ENCODE measurements around the gene NFKBIE. TPM values are rescaled to one million over a fixed set of nuclear protein-coding genes. Genes with fewer than 3 reads are reported as not detected.

Gene NFKBIE
- total RNA-seq, 1 experiment from 2014 or later: 2.4 TPM

DNA sequence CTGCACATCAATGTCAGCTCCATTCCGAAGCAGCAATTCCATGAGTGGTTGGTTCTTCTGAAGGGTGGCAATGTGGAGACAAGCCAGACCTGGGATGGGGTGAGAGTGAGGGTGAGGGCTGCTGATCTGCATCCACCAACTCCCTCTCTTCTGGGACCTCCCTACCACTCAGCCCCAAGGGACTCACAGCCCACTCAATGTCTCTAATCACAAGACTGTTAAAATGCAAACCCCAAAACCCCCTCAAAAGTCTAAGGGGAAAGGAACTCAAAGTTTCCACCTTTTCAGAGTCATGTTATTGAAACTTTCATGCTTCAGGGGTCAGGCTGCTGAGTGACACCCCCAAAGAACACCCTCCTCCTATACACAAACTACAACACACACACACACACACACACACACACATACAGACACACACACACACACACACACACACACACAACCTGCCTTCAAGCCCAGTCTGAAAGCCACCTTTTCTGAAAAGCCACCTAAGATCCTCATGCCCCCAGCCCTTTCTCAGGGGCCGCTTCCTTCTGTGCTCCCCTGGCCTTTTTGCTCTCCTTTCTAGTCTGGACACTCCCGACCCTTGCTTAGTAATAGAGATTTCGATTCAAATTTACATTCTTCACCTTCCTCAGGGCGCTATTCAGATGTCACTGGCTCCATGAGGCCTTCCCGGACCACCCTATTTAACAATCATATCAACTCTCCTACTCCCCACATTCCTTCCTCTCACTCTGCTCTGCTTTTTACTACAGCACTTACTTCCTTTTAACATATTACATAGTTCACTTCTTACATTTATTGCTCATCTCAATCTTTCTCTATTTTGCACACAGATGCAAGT is 4.7 kb downstream of the NFKBIE start:
- no peak for DNase-seq (ENCODE audit: extremely low read depth, low read depth)

DNA sequence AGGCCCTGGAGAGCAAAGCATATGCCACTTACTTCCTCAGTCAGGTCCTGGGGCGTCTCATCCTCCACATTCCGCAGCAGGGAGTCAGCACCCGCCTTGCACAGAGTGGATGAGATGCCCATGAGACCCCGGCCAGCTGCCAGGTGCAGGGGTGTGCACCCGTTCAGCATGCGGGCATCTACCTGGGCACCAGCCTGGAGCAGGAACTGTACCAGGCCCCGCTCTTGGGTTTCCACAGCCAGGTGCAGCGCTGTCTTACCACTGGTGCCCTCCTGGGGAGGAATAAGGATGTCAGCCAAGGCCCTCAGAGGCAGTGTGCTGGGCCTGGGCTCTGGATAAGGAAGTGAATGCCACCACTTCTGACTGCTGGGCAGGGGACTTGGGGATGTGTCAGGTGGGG is 5.3 kb downstream of the NFKBIE start:
- DNase-seq (ENCODE audit: extremely low read depth, low read depth): no peak

DNA sequence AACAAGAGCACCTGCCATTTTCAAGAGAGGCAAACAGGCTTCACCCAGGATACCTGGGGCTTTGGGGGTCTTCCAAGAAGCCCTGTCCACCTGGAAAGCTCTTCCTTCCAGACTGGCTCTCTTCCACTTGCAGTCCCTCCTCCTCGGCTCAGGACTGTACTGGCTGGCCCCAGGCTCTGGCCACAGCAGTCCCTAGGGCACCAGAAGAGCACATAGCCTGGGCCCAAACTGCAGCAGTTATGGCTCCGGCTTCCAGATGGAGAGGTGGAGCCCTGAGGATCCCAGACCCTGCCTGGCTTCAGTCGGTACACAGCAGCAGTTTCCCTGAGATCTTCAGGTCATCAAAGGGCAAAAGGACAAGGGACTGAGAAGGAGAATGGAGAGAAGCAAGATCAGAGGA is 6.4 kb downstream of the NFKBIE start:
- no peak for DNase-seq (ENCODE audit: extremely low read depth, low read depth)

DNA sequence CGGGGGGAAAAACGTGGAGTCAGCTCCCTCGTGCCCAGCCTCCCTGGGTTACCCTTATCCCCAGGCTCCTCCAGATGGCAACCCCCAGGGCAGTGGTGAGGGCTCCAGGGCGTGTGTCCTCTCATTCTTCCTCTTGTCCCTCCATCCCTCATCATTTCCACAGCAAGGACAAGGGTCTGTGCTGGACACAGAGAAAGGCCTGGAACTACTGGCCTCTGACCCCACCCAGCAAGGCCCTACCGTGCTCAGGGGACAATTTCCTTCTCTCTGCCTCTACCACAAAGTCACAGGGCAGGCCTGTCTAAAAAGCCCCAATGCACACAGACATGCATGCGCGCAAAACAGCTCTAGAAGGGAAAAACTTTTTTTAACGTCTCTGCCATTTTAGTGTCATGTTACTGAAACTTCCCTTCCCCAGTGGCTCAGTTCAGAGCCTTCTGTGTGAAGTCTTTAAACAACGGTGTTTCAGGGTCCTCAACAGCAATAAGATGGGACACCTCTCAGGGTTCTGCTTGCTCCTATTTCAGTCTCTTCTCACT is 7.0 kb downstream of the NFKBIE start:
- DNase-seq (ENCODE audit: extremely low read depth, low read depth): no peak

DNA sequence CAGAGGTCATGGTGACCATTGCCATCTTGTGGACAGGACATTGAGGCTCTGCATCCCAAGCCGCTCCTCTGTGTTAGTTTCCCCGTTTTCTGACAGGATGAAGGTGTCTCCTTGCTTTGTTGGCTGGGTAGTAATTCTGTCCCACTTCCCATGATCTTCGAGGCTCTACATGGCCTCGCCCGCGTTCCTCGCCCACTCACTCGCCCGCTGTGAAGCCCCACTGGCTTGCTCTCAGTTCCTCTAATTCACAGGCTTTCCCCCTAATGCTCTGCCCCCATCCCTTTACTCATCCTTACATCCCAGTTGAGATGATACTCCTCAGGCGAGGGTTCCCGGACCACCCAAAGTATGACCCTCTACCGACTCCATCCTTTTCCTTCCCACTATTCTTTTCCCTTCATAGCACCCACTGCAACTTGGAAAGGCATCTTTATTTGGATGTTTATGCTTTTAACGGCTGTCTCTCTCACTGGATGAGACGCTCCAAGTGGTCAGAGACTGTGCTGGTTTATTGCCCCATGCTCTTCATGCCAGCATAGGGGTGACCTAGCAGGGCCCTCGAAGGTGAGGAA is 7.5 kb downstream of the NFKBIE start:
- no peak for DNase-seq (ENCODE audit: extremely low read depth, low read depth)

DNA sequence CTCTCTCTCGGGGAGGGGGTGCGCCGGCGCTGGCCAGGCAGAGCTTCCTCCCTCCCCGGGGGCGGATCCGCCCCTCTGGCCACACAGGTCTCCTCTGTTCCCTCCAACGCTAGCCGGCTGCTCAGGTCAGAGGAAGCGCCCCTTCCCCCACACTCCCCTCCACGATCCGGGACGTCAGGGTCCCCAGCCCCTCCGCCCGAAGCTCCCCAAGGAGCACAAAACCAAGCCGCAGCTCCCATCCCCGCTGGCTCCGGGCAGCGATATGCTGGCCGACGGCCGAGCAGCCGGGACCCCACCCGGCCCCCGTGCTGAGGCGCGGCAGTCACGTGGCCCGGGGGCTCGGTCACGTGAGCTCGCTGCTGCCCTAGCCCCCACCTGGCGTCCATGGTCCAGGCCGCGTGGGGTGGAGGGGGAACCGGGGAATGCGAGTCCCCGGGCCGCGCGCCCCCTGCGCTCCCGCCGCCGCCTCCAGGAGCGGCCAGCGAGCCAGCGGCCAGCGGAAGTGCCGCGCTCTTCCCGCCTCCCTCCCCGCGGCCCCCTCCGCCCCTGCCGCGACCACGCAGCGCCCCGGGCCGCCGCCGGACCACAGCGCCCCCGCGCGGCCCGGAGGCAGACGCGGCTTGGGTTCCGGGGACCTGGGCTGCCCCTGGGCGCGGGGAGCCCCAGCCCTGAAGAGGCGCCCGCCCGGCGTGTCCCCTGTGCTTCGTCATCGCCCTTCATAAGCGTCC is 8.2 kb downstream of the NFKBIE start, which contains the start of gene SLC35B2:
Gene SLC35B2, minus strand, starts transcription at position 504 of the 728 bp plus-strand sequence. Its CDS starts 118 bp downstream, at position 386.
- no peak for DNase-seq (ENCODE audit: extremely low read depth, low read depth)

DNA sequence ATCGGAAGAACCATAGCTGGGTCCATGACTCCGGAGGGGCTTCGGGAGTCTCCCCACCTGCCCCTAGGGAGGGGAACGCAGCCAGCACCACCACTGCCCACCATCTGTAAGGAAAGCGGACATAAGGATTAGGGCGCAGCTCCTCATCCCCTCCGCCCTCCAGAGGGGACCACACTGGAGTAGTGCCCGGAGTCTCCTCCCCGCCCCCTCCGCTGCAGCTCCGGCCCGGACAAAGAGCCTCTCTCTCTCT is 8.7 kb downstream of the NFKBIE start:
- DNase-seq (ENCODE audit: extremely low read depth, low read depth): no peak

DNA sequence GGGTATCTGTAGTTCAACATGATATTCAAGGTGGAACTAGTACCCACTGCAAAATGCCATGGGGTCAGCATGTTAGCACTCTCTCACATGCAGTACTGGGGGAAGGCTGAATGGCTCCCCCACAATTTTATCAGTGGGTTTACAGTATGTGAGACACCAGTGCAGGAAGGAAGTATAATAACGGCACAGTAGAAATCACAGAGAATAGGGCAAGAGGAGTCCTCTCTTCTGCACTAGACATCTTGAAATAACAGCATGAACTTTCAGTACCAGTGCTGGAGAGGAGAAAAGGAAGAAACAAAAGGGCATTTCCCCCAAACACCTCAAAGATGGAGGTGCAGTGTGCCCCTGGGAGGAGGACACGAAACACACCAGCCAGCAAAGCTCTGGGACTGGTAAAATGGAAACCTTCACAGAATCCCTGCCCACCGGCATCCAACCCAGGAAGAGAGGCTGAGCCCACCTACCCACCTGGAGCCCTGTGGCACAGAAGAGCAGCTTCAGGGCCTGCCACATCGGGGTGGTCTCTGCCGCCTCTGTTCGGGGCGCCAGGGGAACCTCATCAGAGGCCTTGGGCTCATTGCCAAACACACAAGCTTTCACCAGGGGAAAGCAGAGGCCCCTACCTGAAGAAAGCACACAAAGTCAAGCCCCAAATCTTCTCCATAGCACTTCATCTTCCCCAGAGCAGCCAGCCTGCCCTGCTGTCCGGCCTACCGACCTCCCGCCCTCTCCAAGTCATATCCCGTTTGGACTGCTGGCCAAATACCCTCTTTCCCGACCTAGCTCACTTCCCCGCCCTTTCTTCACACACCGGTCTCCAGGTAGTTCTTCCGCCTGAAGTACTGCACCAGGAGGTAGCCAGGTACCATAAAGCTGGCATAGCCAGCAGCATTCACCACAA is 9.2 kb downstream of the NFKBIE start:
- no peak for DNase-seq (ENCODE audit: extremely low read depth, low read depth)

DNA sequence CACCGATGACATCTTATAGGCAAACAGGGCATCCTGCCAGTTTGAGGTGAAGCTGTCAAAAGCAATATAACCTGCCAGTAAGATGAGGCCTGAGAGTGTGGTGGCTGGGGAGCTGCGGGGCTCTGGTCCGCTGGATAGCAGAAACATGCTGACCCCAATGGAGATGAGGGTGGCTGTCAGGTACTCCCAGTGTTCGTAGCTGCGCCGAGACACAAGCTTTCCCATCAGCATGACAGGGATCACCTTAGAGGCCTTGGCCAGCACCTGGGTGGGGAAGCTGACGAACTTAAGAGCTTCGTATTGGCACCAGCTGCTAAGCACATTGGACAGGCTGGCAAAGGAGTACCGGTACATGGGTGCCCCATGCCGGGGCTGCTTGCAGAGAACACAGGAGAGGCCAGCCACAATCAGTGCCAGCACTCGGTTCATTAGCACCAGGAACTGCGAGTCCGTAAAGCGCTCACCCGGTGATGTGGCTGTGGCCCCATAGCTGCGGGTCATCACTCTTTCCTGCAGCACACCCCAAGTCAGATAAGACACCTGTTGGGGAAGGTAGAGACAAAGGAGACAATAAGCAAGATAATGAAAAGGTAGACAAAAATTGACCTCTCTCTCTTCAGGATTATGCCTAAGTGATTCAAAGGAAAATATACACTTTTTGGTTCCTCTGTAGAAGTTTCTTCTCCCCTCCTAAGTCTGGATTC is 10.1 kb downstream of the NFKBIE start:
- no peak for DNase-seq (ENCODE audit: extremely low read depth, low read depth)

DNA sequence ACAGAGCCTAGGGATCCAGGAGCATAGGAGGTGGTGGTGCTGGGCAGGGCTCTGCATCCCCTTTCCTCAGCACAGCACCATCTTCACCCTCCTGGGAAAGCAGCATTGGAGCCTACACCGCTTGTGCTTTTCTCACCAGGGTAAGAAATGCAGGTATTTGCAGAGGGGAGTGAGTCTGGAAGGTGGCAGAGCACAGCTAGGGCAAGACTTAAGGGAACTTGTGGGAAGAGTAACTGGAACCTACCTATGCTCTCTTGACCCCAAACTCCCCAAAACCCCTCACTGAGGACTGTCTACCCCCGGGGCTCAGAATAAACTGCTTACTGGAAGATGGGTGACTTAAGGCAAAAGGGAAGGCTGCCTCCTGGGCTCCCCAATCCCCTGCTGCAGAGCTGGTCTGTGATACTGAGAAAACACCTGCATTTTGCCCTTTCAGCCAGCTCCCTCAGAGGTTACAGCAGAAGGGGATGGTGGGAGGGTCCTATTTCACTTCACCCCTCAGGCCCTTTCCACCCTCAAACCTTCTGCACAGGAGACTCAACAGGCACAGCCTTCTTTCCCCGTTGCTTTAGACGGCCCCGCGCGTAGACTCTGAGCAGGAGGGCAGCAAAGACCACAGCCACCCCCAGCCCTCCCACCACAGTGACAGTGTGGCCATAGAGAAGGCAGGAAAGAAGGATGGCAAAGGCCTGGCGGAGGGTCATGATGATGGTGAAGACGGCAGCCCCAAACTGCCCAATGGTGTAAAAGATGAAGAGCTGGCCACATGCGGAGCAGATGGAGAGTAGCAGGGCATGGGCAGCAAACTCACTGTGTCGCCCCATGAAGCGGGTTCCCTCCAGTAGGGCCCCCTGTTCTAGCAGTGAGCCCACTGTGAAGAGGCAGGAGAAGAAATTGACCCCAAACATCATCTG is 10.9 kb downstream of the NFKBIE start:
- DNase-seq (ENCODE audit: extremely low read depth, low read depth): no peak

DNA sequence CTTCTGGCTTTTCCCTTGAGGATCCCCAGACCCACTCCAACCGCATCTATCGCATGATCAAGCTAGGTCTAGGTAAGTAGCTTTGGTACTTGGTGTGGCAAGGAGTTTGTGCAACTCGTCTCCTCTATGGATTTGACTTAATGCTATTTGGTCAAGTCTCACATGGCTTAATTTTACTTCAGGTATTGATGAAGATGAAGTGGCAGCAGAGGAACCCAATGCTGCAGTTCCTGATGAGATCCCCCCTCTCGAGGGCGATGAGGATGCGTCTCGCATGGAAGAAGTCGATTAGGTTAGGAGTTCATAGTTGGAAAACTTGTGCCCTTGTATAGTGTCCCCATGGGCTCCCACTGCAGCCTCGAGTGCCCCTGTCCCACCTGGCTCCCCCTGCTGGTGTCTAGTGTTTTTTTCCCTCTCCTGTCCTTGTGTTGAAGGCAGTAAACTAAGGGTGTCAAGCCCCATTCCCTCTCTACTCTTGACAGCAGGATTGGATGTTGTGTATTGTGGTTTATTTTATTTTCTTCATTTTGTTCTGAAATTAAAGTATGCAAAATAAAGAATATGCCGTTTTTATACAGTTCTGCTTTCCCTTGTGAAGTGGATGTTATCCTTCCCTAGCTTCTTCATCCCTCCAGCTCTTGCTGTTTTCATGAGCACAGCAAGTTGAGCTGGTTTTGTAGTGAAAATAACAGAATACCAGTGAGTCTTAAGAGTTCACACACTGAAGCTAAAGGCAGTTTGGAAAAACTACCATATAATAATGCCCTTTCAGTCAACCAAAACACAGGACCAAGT is 11.8 kb downstream of the NFKBIE start:
- no peak for DNase-seq (ENCODE audit: extremely low read depth, low read depth)

DNA sequence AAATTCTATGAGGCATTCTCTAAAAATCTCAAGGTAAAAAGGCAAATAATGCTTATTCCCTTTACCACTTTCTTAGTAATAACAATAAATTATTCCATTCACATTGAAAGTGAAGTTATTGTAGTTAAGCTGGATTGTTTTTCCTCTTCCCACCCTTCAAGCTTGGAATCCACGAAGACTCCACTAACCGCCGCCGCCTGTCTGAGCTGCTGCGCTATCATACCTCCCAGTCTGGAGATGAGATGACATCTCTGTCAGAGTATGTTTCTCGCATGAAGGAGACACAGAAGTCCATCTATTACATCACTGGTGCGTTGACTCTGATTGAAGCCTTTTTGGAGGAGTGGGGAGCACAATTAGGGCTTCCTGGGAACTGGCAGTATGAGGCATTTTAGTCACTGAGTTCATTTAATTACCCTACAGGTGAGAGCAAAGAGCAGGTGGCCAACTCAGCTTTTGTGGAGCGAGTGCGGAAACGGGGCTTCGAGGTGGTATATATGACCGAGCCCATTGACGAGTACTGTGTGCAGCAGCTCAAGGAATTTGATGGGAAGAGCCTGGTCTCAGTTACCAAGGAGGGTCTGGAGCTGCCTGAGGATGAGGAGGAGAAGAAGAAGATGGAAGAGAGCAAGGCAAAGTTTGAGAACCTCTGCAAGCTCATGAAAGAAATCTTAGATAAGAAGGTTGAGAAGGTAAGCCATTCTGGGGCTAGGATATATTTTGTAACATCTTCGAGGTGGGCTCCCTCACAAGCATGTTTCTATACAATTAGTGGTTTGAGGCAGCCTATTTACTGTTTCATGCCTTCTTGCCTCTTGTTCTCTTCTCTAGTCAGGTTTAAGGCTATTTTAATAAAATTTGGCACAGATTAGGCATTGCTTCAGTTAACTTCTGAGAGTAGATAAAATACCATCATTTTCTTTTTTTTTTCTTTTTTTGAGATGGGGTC is 13.5 kb downstream of the NFKBIE start:
- DNase-seq (ENCODE audit: extremely low read depth, low read depth): no peak

DNA sequence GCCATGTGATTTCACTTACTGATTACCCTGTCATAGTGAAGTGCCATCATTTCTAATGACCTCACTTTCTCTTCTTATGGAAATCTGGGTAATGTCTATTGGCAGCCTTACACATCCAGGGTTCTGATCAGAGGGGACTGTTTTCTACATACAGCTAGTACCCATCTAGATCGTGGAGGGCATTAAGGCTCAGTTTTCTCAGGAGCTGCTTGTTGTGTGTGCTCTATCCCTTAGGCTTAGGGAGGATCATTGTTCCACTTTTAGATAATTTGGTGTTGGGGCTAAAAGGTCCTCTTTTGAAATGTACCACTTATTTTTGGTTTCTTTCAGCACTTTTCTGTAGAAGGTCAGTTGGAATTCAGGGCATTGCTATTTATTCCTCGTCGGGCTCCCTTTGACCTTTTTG is 14.6 kb downstream of the NFKBIE start:
- DNase-seq (ENCODE audit: extremely low read depth, low read depth): no peak

DNA sequence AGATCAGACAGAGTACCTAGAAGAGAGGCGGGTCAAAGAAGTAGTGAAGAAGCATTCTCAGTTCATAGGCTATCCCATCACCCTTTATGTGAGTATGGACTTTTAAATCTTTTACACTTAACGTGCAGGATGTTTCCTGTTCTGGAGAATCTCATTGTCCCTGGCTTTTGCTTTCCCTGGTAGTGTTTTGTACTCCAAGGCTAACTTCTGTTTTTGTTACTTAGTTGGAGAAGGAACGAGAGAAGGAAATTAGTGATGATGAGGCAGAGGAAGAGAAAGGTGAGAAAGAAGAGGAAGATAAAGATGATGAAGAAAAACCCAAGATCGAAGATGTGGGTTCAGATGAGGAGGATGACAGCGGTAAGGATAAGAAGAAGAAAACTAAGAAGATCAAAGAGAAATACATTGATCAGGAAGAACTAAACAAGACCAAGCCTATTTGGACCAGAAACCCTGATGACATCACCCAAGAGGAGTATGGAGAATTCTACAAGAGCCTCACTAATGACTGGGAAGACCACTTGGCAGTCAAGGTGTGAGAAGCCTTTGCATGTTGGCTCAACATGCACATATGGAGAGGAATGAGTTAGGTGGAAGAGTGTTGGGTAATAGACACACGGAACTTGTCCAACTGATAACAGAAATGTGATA is 15.2 kb downstream of the NFKBIE start:
- no peak for DNase-seq (ENCODE audit: extremely low read depth, low read depth)

DNA sequence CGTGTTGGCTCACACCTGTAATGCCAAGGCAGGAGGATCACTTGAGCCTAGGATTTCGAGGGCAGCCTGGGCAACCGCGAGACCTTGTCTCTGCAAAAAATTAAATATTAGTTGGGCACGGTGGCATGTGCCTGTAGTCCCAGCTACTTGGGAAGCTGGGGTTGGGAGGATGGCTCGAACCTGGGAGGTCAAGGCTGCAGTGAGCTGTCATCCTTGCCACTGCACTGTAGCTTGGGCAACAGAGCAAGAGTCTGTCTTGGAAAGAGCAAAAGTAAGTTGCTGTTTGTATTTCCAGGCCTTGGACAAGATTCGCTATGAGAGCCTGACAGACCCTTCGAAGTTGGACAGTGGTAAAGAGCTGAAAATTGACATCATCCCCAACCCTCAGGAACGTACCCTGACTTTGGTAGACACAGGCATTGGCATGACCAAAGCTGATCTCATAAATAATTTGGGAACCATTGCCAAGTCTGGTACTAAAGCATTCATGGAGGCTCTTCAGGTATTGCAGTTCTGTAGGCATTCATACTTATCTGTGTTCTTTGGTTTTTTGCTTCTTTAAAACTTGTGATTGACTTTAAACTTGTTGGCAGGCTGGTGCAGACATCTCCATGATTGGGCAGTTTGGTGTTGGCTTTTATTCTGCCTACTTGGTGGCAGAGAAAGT is 16.1 kb downstream of the NFKBIE start:
- DNase-seq (ENCODE audit: extremely low read depth, low read depth): no peak

DNA sequence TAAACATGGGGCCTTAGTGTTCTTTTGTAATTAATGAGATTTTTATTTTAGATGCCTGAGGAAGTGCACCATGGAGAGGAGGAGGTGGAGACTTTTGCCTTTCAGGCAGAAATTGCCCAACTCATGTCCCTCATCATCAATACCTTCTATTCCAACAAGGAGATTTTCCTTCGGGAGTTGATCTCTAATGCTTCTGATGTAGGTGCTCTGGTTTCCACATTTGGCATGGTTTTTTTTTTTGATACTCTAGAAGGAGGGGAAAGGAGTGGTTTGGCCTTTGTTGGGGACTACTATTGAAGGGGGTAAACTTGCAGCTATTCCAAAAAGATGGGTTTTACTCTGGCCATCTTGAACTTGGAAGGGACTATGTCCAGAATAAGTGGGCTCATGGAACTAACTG is 16.8 kb downstream of the NFKBIE start:
- DNase-seq (ENCODE audit: extremely low read depth, low read depth): no peak

Measured in NCI-H460 (cell line).